HG02610 (cell line): ENCODE results near the gene TRPM4.
"Not testable (repeated sequence)": the region's sequence is repeated elsewhere in the genome, so short reads cannot be mapped to it uniquely, and the experiment has no call there.

Experiments used
- ATAC-seq: cut with Tn5 transposase; IDR thresholded peaks from one replicate; pipeline ENCODE4 v1.9.1; 2021; ENCODE audit warnings: mild to moderate bottlenecking, moderate library complexity; ENCODE audit not compliant: unreplicated experiment

Gene TRPM4

GRCh38 chr19:49223472-49223871 lies 65.9 kb downstream of the TRPM4 start:
- ATAC-seq, result no peak

DNA sequence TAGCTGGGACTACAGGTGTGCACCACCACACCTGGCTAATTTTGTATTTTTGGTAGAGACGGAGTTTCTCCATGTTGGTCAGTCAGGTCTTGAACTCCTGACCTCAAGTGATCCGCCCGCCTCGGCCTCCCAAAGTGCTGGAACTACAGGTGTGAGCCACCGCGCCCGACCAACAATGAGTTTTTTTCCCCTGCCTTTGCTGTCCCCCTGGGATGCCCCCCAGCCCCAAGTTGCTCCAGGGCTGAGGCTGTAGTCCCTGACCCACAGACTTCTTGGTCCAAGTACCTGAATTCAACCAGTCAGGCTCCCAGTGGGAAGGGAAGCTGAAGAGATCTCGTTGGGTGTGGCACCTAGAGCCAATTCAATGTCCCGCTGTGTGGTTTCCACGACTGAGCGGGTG lies 66.8 kb downstream of the TRPM4 start:
- ATAC-seq, result not testable (repeated sequence)

GRCh38 chr19:49224879-49225278 lies 67.3 kb downstream of the TRPM4 start:
- no peak for ATAC-seq

DNA sequence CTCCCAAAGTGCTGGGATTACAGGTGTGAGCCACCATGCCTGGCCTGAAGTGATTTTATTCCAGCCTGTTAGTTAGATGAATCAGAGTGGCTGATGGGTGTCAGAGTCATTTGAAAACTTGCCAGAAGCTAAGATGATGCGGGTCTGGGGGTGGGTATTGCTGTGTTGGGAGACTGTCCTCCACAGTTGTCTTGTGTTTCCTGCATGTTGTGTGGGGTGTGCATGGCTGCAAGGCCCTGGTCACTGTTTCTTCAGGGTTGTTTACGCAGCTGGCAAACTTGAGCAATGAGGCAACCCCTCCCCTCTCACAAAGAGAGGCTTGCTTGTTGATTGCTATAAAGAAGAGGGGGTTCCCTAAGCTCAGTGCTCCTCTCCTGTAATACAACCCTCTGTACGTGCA lies 71.8 kb downstream of the TRPM4 start:
- ATAC-seq, result no peak

DNA sequence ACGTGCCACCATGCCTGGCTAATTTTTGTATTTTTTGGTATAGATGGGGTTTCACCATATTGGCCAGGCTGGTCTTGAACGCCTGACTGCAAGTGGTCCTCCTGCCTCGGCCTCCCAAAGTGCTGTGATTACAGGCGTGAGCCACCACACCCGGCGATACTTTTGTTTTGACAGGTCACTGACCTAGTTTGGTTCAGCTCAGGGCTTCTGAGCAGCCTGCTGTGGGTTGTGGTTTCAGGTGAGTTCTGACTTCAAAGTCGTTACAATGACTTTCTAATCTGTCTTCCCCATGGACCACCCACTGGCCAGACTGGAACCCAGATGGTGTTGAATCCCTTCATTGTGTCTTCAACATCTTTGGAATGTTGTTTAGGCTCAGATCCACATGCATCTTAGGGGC lies 73.8 kb downstream of the TRPM4 start:
- no peak for ATAC-seq

DNA sequence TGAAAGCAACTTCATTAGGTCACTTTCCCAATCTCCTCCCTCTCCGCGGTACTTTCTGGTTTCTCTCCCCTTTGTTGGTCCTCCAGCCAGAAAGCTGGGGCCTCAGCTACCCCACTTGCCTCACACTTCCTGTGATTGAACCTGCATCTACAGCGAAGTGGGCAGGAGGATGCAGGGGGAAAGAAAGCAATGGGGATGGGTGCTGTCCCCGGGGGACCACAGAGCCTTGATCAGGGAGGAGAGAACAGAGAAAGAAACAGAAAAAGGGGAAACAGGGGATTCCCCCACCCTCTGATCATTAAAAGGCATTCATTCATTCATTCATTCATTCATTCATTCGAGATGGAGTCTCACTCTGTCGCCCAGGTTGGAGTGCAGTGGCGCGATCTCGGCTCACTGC lies 74.2 kb downstream of the TRPM4 start:
- ATAC-seq, result no peak

DNA sequence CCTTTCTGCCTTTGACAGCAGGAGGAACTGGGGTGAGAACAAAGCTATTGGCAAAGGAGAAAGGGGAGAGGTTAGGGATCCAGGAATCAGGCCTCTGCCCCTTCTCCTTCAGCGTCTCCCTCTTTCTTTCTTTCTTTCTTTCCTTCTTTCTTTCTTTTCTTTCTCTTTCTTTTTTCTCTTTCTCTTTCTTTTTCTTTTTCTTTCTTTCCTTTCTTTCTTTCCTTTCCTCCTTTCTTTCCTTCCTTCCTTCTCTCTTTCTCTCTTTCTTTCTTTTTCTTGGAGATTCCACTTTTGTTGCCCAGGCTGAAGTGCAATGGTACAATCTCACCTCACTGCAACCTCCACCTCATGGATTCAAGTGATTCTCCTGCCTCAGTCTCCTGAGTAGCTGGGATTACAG lies 75.6 kb downstream of the TRPM4 start:
- ATAC-seq, result no peak

GRCh38 chr19:49241769-49242168 lies 84.2 kb downstream of the TRPM4 start:
- no peak for ATAC-seq

- ATAC-seq, result no peak
These were observed 85.5 kb downstream of the TRPM4 start for GRCh38 chr19:49243129-49243528.

DNA sequence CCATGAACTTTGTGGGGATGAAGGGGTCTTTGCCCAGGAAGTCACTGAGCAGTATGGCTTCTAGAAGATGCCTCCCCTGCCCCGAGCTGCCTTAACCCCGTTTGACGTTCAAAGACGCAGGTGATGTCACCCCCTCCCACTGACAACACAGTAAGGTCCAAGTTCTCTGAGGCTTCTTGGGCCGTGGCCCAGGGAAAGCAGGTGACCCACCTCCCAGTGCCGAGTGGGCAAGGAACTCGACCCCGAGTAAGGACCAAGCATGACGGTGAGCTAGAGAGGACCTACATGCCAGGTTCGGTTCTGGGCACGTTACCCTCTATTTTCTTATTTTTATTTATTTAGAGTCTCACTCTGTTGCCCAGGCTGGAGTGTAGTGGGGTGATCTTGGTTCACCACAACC lies 86.1 kb downstream of the TRPM4 start:
- no peak for ATAC-seq

DNA sequence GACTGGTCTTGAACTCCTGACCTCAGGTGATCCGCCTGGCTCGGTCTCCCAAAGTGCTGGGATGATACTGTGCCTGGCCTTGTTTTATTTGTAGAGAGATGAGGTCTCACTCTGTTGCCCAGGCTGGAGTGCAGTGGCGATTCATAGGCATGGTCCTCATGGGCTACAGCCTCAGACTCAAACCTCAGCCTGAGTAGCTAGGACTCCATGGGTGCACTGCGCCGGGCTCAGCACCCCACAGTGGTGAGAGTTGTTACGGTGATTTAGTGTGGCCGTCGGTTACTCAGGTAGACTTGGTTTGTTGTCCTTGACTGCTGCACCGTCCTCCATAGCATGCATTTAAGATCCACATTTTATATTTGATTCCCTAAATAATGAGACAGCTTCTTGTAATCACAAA lies 86.7 kb downstream of the TRPM4 start:
- no peak for ATAC-seq

DNA sequence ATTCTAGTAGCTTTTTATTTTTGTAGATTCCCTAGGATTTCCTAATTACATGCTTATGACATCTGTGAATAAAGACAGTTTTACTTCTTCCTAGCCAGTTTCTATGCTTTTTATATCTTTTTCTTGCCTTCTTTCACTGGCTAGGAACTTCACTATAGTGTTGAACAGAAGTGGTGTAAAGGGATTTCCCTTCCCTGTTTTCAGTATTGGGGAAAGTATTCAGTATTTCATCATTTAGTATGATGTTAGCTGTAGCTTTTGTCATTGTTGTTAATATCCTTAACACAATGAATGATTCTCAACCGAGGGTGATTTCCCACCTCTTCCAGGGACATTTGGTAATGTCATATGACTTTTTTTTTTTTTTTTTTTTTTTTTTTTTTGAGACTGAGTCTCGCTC lies 90.1 kb downstream of the TRPM4 start:
- no peak for ATAC-seq

DNA sequence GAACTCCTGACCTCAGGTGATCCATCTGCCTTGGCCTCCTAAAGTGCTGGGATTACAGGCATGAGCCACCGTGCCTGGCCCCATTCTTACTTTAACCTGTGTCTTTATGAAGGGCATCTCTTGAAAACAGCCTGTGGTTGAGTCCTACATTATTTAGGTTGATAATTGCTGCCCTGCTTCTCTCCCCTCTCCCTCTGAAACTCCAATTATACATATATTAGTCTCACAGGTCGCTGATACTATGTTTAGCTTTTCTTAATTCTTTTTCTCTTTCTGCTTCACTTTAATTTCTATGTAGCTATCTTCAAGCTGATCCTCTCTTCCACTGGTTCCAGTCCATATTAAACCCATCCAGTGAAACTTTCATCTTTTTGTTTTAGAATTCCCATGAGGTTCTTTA lies 92.3 kb downstream of the TRPM4 start:
- no peak for ATAC-seq

- no peak for ATAC-seq
These were observed 98.1 kb downstream of the TRPM4 start for GRCh38 chr19:49255674-49256073.

GRCh38 chr19:49256691-49257090 lies 99.1 kb downstream of the TRPM4 start:
- no peak for ATAC-seq
